Tibial nerve (tissue), 4 donors: ENCODE data around the gene ARHGAP26.

Experiments used
- EP300 ChIP-seq, 2 donors: sonication (generic); formaldehyde crosslinking; IDR thresholded peaks; one replicate each; pipeline ENCODE4 v1.6.1; 2017; ENCODE audit warnings: antibody characterized with exemption in 2 of 2, mild to moderate bottlenecking in 1 of 2
- POLR2A ChIP-seq, 2 donors: fragments of 450-650 bp; IDR thresholded peaks; one replicate each; pipeline ENCODE4 v1.6.1; 2017; ENCODE audit warnings: antibody characterized with exemption in 2 of 2, mild to moderate bottlenecking in 2 of 2, moderate library complexity in 2 of 2
- TF ChIP-seq, protein P1 (sequence below), 5 experiments: fragments of 200-600 bp in 3 of 5; fragments of 450-650 bp in 2 of 5; sonication (generic) in 3 of 5; IDR thresholded peaks; one replicate each; pipeline ENCODE4 v1.5.1; 2016 to 2019; ENCODE audit warnings: antibody characterized with exemption in 5 of 5, mild to moderate bottlenecking in 3 of 5, moderate library complexity in 2 of 5

DNA sequence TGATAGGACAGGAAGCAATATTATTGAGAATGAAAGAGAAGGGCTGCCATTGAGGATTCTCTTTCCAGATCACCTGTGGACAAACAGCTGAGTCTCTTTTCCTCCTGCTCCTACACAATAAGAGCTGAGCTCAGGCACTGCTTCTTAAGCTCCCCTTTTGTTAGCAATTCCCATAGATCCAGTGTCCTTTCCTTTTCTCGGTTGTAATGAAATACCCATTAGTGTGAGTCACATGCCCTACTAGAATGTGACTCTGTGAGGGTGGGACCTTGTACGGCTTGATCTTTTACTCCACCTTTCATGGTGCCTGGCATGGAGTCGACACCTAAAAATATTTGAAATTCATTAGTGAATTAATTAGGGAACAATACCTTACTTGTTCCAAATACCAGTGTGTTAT is 364.1 kb downstream of the ARHGAP26 start:
- TF ChIP-seq, protein P1, sequence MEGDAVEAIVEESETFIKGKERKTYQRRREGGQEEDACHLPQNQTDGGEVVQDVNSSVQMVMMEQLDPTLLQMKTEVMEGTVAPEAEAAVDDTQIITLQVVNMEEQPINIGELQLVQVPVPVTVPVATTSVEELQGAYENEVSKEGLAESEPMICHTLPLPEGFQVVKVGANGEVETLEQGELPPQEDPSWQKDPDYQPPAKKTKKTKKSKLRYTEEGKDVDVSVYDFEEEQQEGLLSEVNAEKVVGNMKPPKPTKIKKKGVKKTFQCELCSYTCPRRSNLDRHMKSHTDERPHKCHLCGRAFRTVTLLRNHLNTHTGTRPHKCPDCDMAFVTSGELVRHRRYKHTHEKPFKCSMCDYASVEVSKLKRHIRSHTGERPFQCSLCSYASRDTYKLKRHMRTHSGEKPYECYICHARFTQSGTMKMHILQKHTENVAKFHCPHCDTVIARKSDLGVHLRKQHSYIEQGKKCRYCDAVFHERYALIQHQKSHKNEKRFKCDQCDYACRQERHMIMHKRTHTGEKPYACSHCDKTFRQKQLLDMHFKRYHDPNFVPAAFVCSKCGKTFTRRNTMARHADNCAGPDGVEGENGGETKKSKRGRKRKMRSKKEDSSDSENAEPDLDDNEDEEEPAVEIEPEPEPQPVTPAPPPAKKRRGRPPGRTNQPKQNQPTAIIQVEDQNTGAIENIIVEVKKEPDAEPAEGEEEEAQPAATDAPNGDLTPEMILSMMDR (IDR thresholded peaks at IDR 0.05): no peak
- TF ChIP-seq POLR2A (IDR thresholded peaks at IDR 0.05) (no peak), EP300 (IDR thresholded peaks at IDR 0.05) (no peak)
